IMR-90 (cell line): ENCODE data around the gene NAA80. TPM values are rescaled to one million over a fixed set of nuclear protein-coding genes. Genes with fewer than 3 reads are reported as not detected.

Experiments
- ATAC-seq: fragments of 200-7000 bp; cut with Tn5 transposase; 2 replicates; pipeline ENCODE4 v1.9.1; 2020; ENCODE audit warnings: low read depth, mild to moderate bottlenecking, moderate library complexity
- BruUV-seq: library from RNA; stranded (reverse); fragments of 400-500 nt; replicated peaks from 2 replicates; lab custom pipeline; 2021; lab: Mats Ljungman, UMichigan
- CTCF ChIA-PET: fragments of 300-600 bp; formaldehyde crosslinking; extraction: SDS; loops from one replicate; lab custom pipeline; 2021; ENCODE audit warnings: antibody characterized with exemption; lab: Yijun Ruan, JAX
- POLR2A ChIA-PET: fragments of 300-600 bp; sonication (Branson Sonifier 250); formaldehyde crosslinking; loops from one replicate; lab custom pipeline; 2022; ENCODE audit warnings: antibody characterized with exemption; ENCODE audit not compliant: unreplicated experiment; lab: Charles Lee
- DNase-seq: peaks from one replicate; pipeline ENCODE4 v3.0.0; 2013
- H2AFZ ChIP-seq: replicated peaks from 2 replicates; pipeline ENCODE3; 2013; ENCODE audit warnings: low read length, mild to moderate bottlenecking; ENCODE audit not compliant: poor library complexity
- H2AK5ac ChIP-seq: 2 replicates; pipeline ENCODE4 v1.6.1; 2013; ENCODE audit warnings: low read depth, low read length, inconsistent platforms
- H2AK9ac ChIP-seq: replicated peaks from 2 replicates; pipeline ENCODE3; 2013; ENCODE audit warnings: mild to moderate bottlenecking, low read depth, low read length, moderate library complexity; ENCODE audit not compliant: poor library complexity
- H2BK120ac ChIP-seq: 2 replicates; pipeline ENCODE4 v1.6.1; 2013; ENCODE audit warnings: low read depth, low read length, inconsistent platforms
- H2BK15ac ChIP-seq: 3 replicates; pipeline ENCODE4 v1.6.1; 2013; ENCODE audit warnings: low read depth, low read length, inconsistent platforms
- H2BK20ac ChIP-seq: 2 replicates; pipeline ENCODE4 v1.6.1; 2013; ENCODE audit warnings: low read depth, mild to moderate bottlenecking, inconsistent platforms, low read length, moderate library complexity
- H2BK5ac ChIP-seq: 2 replicates; pipeline ENCODE4 v1.6.1; 2013; ENCODE audit warnings: mild to moderate bottlenecking, low read depth, low read length, inconsistent platforms; ENCODE audit not compliant: poor library complexity, severe bottlenecking
- H3K14ac ChIP-seq: replicated peaks from 2 replicates; pipeline ENCODE4 v1.6.1; 2013; ENCODE audit warnings: low read depth, low read length, inconsistent platforms
- H3K18ac ChIP-seq: 2 replicates; pipeline ENCODE4 v1.6.1; 2013; ENCODE audit warnings: low read depth, low read length, control low read depth
- H3K23ac ChIP-seq: 2 replicates; pipeline ENCODE4 v1.6.1; 2013; ENCODE audit warnings: low read depth, low read length, inconsistent platforms
- H3K27ac ChIP-seq: 2 replicates; pipeline ENCODE4 v1.5.1; 2013; ENCODE audit warnings: mild to moderate bottlenecking, control low read depth, low read length; ENCODE audit not compliant: insufficient read depth
- H3K27me3 ChIP-seq: 2 replicates; pipeline ENCODE4 v1.6.1; 2013; ENCODE audit warnings: low read length; ENCODE audit not compliant: control insufficient read depth, insufficient read depth
- H3K36me3 ChIP-seq: 2 replicates; pipeline ENCODE4 v1.6.1; 2013; ENCODE audit warnings: low read length, mixed read lengths; ENCODE audit not compliant: control insufficient read depth, insufficient read depth
- H3K4ac ChIP-seq: 2 replicates; pipeline ENCODE4 v1.6.1; 2013; ENCODE audit warnings: low read depth, low read length, inconsistent platforms
- H3K4me1 ChIP-seq: 2 replicates; pipeline ENCODE4 v1.6.1; 2013; ENCODE audit warnings: low read length, mixed read lengths; ENCODE audit not compliant: control insufficient read depth, insufficient read depth
- H3K4me2 ChIP-seq: 2 replicates; pipeline ENCODE4 v1.6.1; 2013; ENCODE audit warnings: low read depth, mild to moderate bottlenecking, control low read depth, low read length, moderate library complexity
- H3K4me3 ChIP-seq: 2 replicates; pipeline ENCODE4 v1.5.1; 2013; ENCODE audit warnings: low read depth, mild to moderate bottlenecking, control low read depth, low read length, moderate library complexity; ENCODE audit not compliant: insufficient read depth
- H3K56ac ChIP-seq: 2 replicates; pipeline ENCODE4 v1.6.1; 2013; ENCODE audit warnings: low read length, inconsistent platforms; ENCODE audit not compliant: insufficient read depth; ENCODE audit errors: extremely low read depth
- H3K79me1 ChIP-seq, 2 experiments: 2 replicates each; pipeline ENCODE4 v1.6.1; 2013; ENCODE audit warnings: low read length in 2 of 2, inconsistent platforms in 1 of 2, low read depth in 1 of 2
- H3K9ac ChIP-seq: 2 replicates; pipeline ENCODE4 v1.6.1; 2013; ENCODE audit warnings: low read depth, low read length, control low read depth
- H3K9me1 ChIP-seq: 2 replicates; pipeline ENCODE4 v1.6.1; 2013; ENCODE audit warnings: low read length, inconsistent platforms; ENCODE audit not compliant: insufficient read depth
- H3K9me3 ChIP-seq: 2 replicates; pipeline ENCODE4 v1.6.1; 2013; ENCODE audit warnings: low read length; ENCODE audit not compliant: control insufficient read depth, insufficient read depth
- H4K20me1 ChIP-seq: 2 replicates; pipeline ENCODE4 v1.6.1; 2013; ENCODE audit warnings: low read length, inconsistent platforms; ENCODE audit not compliant: insufficient read depth
- H4K5ac ChIP-seq: 2 replicates; pipeline ENCODE4 v1.6.1; 2013; ENCODE audit warnings: mild to moderate bottlenecking, low read depth, low read length, control low read depth
- H4K8ac ChIP-seq, 2 experiments: 2 replicates each; pipeline ENCODE4 v1.6.1; 2013; ENCODE audit warnings: low read depth in 2 of 2, low read length in 2 of 2, control low read depth in 1 of 2, inconsistent platforms in 1 of 2
- H4K91ac ChIP-seq: 2 replicates; pipeline ENCODE4 v1.6.1; 2013; ENCODE audit warnings: low read depth, low read length, inconsistent platforms; ENCODE audit not compliant: insufficient read depth
- CEBPB ChIP-seq: IDR thresholded peaks from 2 replicates; pipeline ENCODE4 v1.6.1; 2012; ENCODE audit warnings: low read depth, low read length, improper control_type of control experiment
- CHD1 ChIP-seq: IDR thresholded peaks from 2 replicates; pipeline ENCODE4 v1.6.1; 2012; ENCODE audit warnings: low read depth, low read length, improper control_type of control experiment
- FOS ChIP-seq: fragments of 150-350 bp; IDR thresholded peaks from 2 replicates; pipeline ENCODE4 v1.6.1; 2016; ENCODE audit warnings: low read depth, low read length
- MAFK ChIP-seq: IDR thresholded peaks from 2 replicates; pipeline ENCODE4 v1.6.1; 2012; ENCODE audit warnings: low read depth, low read length, improper control_type of control experiment
- MAZ ChIP-seq: IDR thresholded peaks from 2 replicates; pipeline ENCODE4 v1.6.1; 2012; ENCODE audit warnings: low read depth, mild to moderate bottlenecking, low read length, improper control_type of control experiment, moderate library complexity, borderline replicate concordance
- RAD21 ChIP-seq: IDR thresholded peaks from 2 replicates; pipeline ENCODE4 v1.6.1; 2012; ENCODE audit warnings: low read length, improper control_type of control experiment
- RCOR1 ChIP-seq: IDR thresholded peaks from 2 replicates; pipeline ENCODE4 v1.6.1; 2012; ENCODE audit warnings: mild to moderate bottlenecking, low read length, improper control_type of control experiment; ENCODE audit not compliant: insufficient replicate concordance
- RFX5 ChIP-seq: IDR thresholded peaks from 2 replicates; pipeline ENCODE4 v1.8.0; 2012; ENCODE audit warnings: low read depth, mild to moderate bottlenecking, low read length, moderate library complexity
- SMC3 ChIP-seq: fragments of 150-350 bp; IDR thresholded peaks from 2 replicates; pipeline ENCODE4 v1.6.1; 2016; ENCODE audit warnings: low read depth, mild to moderate bottlenecking, antibody characterized with exemption, low read length, moderate library complexity
- USF2 ChIP-seq: fragments of 150-350 bp; IDR thresholded peaks from 2 replicates; pipeline ENCODE4 v1.6.1; 2017; ENCODE audit warnings: mild to moderate bottlenecking, antibody characterized with exemption, low read length, low read depth
- WGBS, 2 experiments: methylation state at CpG; one replicate each; pipeline versions ENCODE4 v1.1.5 to v1.1.7; 2013; ENCODE audit warnings: missing lambda C conversion rate in 2 of 2; ENCODE audit not compliant: insufficient read length in 1 of 2; ENCODE audit errors: extremely low coverage in 2 of 2; 5-methylcytosine and 5-hydroxymethylcytosine counted together
- dilution Hi-C: fragments of 300-500 bp; cut with HindIII; formaldehyde crosslinking; loops from one replicate; pipeline ENCODE4 v1.14.3; 2018; ENCODE audit warnings: low sequenced_read_pairs; ENCODE audit not compliant: unreplicated experiment
- in situ Hi-C: fragments of 300-500 bp; cut with MboI; formaldehyde crosslinking; loops from 3 replicates; pipeline ENCODE4 v1.14.3; 2019; ENCODE audit warnings: low sequenced_read_pairs, inconsistent platforms, mixed read lengths
- intact Hi-C: fragments of 100-400 bp; cut with micrococcal nuclease; formaldehyde crosslinking; loops from 2 replicates; pipeline ENCODE4 v1.10.0; 2022
- polyA plus RNA-seq, 3 experiments: library from polyadenylated mRNA; depleted of rRNA; stranded (reverse); fragments of >200 nt; gene quantifications; 2 replicates each; pipeline ENCODE4 v1.2.3, GENCODE V29; 2012; ENCODE audit warnings: low replicate concordance in 1 of 3
- total RNA-seq: library from RNA; depleted of rRNA; stranded (reverse); fragments of >200 nt; gene quantifications from 2 replicates; pipeline ENCODE4 v1.2.3, GENCODE V29; 2012

NAA80 gene
- total and polyA plus RNA-seq, 2 of the 4 experiments (the other 2 are of a cell fraction) = 5.0 to 14.4 TPM

- dilution Hi-C loops = no loop called here
- no peaks in the 10 kb centered on the region for H3K9me1 ChIP-seq
- no peaks in the 10 kb centered on the region for H3K9me3 ChIP-seq
- no peak overlapping the region for H3K4ac ChIP-seq
- in situ Hi-C loops = no loop called here
- H2AFZ ChIP-seq = no peak overlapping the region
- ChIA-PET POLR2A (no interaction called here), CTCF (no interaction called here)
- H2AK9ac ChIP-seq = no peak overlapping the region
- DNase-seq (no peak), ATAC-seq (no peak)
- no peak overlapping the region for H3K4me3 ChIP-seq
- H3K79me1 ChIP-seq = no peaks in the 10 kb centered on the region
- H3K36me3 ChIP-seq = peaks cover 18% of the 10 kb centered on the region; the same call in 1 of the 2 replicates
- H3K4me2 ChIP-seq = no peak overlapping the region
- H2BK15ac ChIP-seq = no peak overlapping the region
- H2BK120ac ChIP-seq = no peak overlapping the region
- intact Hi-C loops = no loop called here
- H3K27me3 ChIP-seq = no peaks in the 10 kb centered on the region
- H3K9ac ChIP-seq = no peak overlapping the region
- H4K5ac ChIP-seq = no peak overlapping the region
- TF ChIP-seq CHD1 (no peak), RFX5 (no peak), FOS (no peak), RAD21 (no peak), MAFK (no peak), SMC3 (no peak), USF2 (no peak), RCOR1 (no peak), MAZ (no peak), CEBPB (no peak)
- no peak overlapping the region for H3K23ac ChIP-seq
- no peak overlapping the region for H3K27ac ChIP-seq
- no peak overlapping the region for H3K14ac ChIP-seq
- BruUV-seq = no TSS peak
- no peaks in the 10 kb centered on the region for H4K20me1 ChIP-seq
- WGBS, 2 experiments = 84% methylated on average over 15 of the region's 17 CpGs; no CpG with 5 or more reads in 1 of the 2 experiments
- H2BK5ac ChIP-seq = no peak overlapping the region
- H4K91ac ChIP-seq = no peak overlapping the region
- H3K4me1 ChIP-seq = 0 out of 2 replicates have a peak, but pooled peaks cover 2% of the 10 kb centered on the region
- no peak overlapping the region for H4K8ac ChIP-seq
- no peak overlapping the region for H2BK20ac ChIP-seq
- no peak overlapping the region for H3K56ac ChIP-seq
- H3K18ac ChIP-seq = no peak overlapping the region
- no peak overlapping the region for H2AK5ac ChIP-seq
Measured at GRCh38 chr3:50276762-50277101, 22.5 kb downstream of the NAA80 start.
